Left ventricle myocardium inferior (tissue), 1 donor: Measurements from ENCODE around the gene ANKRD23. TPM values are rescaled to one million over a fixed set of nuclear protein-coding genes. Genes with fewer than 3 reads are reported as not detected.
"Not testable (repeated sequence)": the region's sequence is repeated elsewhere in the genome, so short reads cannot be mapped to it uniquely, and the experiment has no call there.

Experiments used
- DNase-seq: peaks from one replicate; pipeline ENCODE4 v3.0.0-alpha.2; 2020
- H3K27ac ChIP-seq: fragments of 200-600 bp; replicated peaks from 2 replicates; pipeline ENCODE4 v1.8.0; 2021
- H3K27me3 ChIP-seq: fragments of 200-600 bp; 2 replicates; pipeline ENCODE4 v1.8.0; 2021; ENCODE audit warnings: low read depth
- H3K36me3 ChIP-seq: fragments of 200-600 bp; 2 replicates; pipeline ENCODE4 v1.8.0; 2021
- H3K4me1 ChIP-seq: fragments of 200-600 bp; 2 replicates; pipeline ENCODE4 v1.8.0; 2021
- H3K4me3 ChIP-seq: fragments of 200-600 bp; 2 replicates; pipeline ENCODE4 v1.8.0; 2021; ENCODE audit warnings: mild to moderate bottlenecking, moderate library complexity
- H3K9me3 ChIP-seq: fragments of 200-600 bp; replicated peaks from 2 replicates; pipeline ENCODE4 v1.8.0; 2021
- intact Hi-C: fragments of 100-400 bp; cut with micrococcal nuclease; formaldehyde crosslinking; loops from one replicate; pipeline ENCODE4 v1.11.0; 2022
- long read RNA-seq: library from polyadenylated mRNA; unstranded; transcript quantifications from one replicate; pipeline ENCODE4 v2.0.0, GENCODE V29; 2021
- total RNA-seq: library from RNA; stranded (reverse); fragmentation: NEBNext Ultra II Directional; extraction: Animal tissue kit (Norgen Biotek cat#: 25700); gene quantifications from one replicate; pipeline ENCODE4 v1.2.1, GENCODE V29; 2021
- TF ChIP-seq, protein P1 (sequence below): fragments of 200-600 bp; IDR thresholded peaks from 2 replicates; pipeline ENCODE4 v1.8.0; 2021; ENCODE audit warnings: antibody characterized with exemption, mild to moderate bottlenecking, borderline replicate concordance
- donor health status: DM: no; HTN: yes; CAD: no; lungs with severe emphysema.

Gene ANKRD23
- 14.4 TPM for total RNA-seq
- long read RNA-seq, transcript ANKRD23-201 (9 exons, 2,597 nt) = major isoform, 23 of 56 reads
- long read RNA-seq, partial matches to known transcripts = 10 of 56 reads
- long read RNA-seq, other reads (novel, unspliced or antisense) = 19 of 56 reads

DNA sequence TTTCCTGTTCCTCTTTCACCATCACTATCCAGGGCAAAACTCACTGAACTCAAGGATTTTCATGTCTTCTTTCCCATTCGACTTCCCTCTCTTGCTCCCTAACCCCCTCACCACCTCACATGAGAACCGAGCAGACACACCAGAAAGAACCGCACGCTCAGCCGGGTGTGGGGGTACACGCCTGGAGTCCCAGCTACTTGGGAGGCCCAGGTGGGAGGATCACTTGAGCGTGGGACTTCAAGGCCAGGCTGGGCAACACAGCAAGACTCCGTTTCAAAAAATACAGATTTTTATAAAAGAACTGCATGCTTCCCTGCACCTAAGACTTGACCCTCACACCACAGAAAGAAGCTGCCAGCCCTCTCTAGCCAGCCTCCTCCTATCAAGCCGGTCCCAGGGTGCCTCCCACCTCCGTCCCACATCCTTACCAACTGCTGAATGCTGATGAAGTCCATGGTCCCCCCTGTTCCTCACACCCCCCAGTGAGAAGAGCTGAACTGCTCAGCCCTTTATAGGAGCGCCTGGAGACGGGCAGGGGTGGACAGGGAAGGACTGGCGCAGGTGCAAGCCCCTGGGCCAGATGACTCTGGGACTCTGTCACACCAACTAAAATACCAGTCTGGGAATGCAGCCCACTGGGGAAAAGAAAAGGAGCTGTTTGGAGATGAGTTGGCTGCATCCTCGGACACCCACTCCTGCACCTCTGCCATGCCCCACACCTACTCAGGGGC, at the start of gene ANKRD23:
ANKRD23 (minus strand) TSS at position 484 of the 731 bp plus-strand sequence; CDS start at position 455, 29 bp downstream.
- Histone ChIP-seq H3K27ac (peak within 1 kb of the TSS; percentile 82), H3K4me3 (peak within 1 kb of the TSS; percentile 54), H3K27me3 (no peaks in the 10 kb centered on the region), H3K4me1 (peaks cover 63% of the 10 kb centered on the region), H3K36me3 (peaks cover 36% of the 10 kb centered on the region), H3K9me3 (no peaks in the 10 kb centered on the region)
- no peak for DNase-seq
- TF ChIP-seq, protein P1, sequence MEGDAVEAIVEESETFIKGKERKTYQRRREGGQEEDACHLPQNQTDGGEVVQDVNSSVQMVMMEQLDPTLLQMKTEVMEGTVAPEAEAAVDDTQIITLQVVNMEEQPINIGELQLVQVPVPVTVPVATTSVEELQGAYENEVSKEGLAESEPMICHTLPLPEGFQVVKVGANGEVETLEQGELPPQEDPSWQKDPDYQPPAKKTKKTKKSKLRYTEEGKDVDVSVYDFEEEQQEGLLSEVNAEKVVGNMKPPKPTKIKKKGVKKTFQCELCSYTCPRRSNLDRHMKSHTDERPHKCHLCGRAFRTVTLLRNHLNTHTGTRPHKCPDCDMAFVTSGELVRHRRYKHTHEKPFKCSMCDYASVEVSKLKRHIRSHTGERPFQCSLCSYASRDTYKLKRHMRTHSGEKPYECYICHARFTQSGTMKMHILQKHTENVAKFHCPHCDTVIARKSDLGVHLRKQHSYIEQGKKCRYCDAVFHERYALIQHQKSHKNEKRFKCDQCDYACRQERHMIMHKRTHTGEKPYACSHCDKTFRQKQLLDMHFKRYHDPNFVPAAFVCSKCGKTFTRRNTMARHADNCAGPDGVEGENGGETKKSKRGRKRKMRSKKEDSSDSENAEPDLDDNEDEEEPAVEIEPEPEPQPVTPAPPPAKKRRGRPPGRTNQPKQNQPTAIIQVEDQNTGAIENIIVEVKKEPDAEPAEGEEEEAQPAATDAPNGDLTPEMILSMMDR = no peak
- intact Hi-C loops = no loop called here

DNA sequence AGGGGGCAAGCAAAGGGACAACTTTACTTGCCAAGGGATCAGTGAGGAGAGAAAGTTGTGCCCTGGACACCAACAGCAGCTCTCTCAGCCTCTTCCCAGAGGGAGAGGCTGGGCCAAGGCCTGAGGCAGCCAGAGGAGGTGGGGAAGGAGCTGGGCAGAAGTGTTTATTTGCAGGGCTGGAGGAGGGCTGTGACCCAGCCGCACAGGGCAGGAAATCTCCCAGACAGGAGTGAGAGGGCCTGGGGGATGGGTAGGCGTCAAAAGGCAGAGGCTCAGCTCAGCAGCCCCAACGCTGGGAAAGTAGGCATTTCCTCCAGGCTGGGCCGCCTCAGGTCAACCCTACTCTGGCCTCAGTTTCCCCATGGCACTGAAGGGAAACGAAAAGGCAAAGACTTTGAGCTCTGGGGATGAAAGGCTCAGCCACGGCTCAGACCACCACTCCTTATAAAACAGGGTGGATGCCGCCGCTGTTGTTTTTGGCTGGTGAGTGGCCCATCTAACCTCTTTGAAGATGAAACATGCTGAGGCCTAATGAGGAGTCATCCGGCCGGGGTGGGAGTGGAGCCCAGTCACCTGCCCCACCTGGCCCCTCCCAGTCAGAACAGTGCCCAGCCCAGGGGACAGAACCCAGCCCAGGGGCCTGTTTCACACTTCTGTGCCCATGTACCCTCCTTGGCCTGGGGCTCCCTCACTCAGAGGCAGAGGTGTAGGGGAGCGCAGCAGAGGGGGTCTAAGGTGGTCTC, 47.9 kb upstream of the ANKRD23 start:
- H3K4me1 ChIP-seq = peaks cover 50% of the 10 kb centered on the region
- no peak overlapping the region for H3K27ac ChIP-seq
- intact Hi-C loops = no loop called here
- no peak for DNase-seq
- H3K9me3 ChIP-seq = no peaks in the 10 kb centered on the region
- TF ChIP-seq, protein P1 = no peak
- H3K36me3 ChIP-seq = no peaks in the 10 kb centered on the region
- no peaks in the 10 kb centered on the region for H3K27me3 ChIP-seq
- no peak overlapping the region for H3K4me3 ChIP-seq

DNA sequence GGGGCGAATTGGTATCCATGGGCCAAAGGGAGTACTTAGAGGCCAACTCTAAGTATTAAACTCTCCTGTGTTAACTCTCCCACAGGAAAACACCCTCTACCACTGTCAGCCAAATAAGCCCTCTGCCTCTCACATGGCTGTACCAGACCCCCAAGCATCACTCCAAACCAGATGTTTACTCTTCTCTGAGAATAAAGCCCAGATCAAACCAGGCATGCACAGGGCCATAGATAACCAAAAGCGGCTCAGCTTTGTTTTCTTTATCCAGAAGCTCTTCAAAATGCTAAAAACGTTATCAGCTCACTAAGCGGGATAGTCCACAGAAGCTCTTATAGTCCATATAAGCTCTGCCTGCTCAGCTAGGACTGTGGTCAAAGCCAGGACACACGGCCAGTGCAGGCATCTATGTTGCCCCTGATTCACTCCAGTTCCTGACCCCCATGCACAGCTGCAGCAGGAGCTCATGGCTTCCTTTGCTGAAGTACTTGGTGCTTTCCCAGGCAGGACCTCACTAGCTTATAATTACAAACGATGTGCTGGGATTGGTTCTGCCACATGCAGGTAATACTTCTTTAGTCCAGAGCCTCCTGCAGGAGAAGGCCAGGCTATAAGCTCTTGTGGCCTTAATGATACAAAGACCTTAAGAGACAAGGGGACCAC, 47.0 kb upstream of the ANKRD23 start:
- H3K27ac ChIP-seq = no peak overlapping the region

GRCh38 chr2:96890252-96890651, 46.4 kb upstream of the ANKRD23 start:
- Histone ChIP-seq H3K4me1 (peaks cover 45% of the 10 kb centered on the region), H3K36me3 (no peaks in the 10 kb centered on the region), H3K4me3 (no peak overlapping the region), H3K27me3 (no peaks in the 10 kb centered on the region), H3K27ac (no peak overlapping the region), H3K9me3 (no peaks in the 10 kb centered on the region)
- DNase-seq = no peak
- TF ChIP-seq, protein P1 = no peak
- intact Hi-C loops = no loop called here

More for the DNA sequence above, 47.0 kb upstream of the ANKRD23 start:
- no peak for DNase-seq
- Histone ChIP-seq H3K4me3 (no peak overlapping the region), H3K36me3 (no peaks in the 10 kb centered on the region), H3K4me1 (peaks cover 49% of the 10 kb centered on the region), H3K9me3 (no peaks in the 10 kb centered on the region), H3K27me3 (no peaks in the 10 kb centered on the region)
- intact Hi-C loops = no loop called here
- TF ChIP-seq, protein P1 = no peak

GRCh38 chr2:96889502-96889901, 45.7 kb upstream of the ANKRD23 start:
- H3K27ac ChIP-seq, H3K9me3 ChIP-seq: not testable (repeated sequence)
- peaks cover 51% of the 10 kb centered on the region for H3K4me1 ChIP-seq

More at GRCh38 chr2:96889502-96889901, 45.7 kb upstream of the ANKRD23 start:
- H3K36me3 ChIP-seq, H3K27me3 ChIP-seq, intact Hi-C loops, H3K4me3 ChIP-seq, DNase-seq: not testable (repeated sequence)
